Right ventricle myocardium superior (tissue), 1 donor: ENCODE measurements around the gene IPO8. TPM values are rescaled to one million over a fixed set of nuclear protein-coding genes. Genes with fewer than 3 reads are reported as not detected.

ENCODE experiments used
- ATAC-seq: fragments of 200-7000 bp; cut with Tn5 transposase; one replicate; pipeline ENCODE4 v1.9.1; 2020; ENCODE audit warnings: mild to moderate bottlenecking; ENCODE audit not compliant: poor library complexity
- DNase-seq: peaks from one replicate; pipeline ENCODE4 v3.0.0-alpha.2; 2020
- intact Hi-C: fragments of 100-400 bp; cut with DNase I; formaldehyde crosslinking; loops from one replicate; pipeline ENCODE4 v1.11.2; 2022
- total RNA-seq: library from RNA; stranded (reverse); fragmentation: NEBNext Ultra II Directional; extraction: Animal tissue kit (Norgen Biotek cat#: 25700); gene quantifications from one replicate; pipeline ENCODE4 v1.2.1, GENCODE V29; 2021
- donor health status: DM: no; HTN: yes; CAD: no; lungs with severe emphysema.

Gene IPO8
- total RNA-seq, 1 donor from 2014 or later, result 23.0 TPM

GRCh38 chr12:30694412-30695198 is 1.1 kb downstream of the IPO8 start:
- DNase-seq (peak; percentile 52), ATAC-seq (peak; percentile 62)
- intact Hi-C loops, result loop anchor here (10.0 kb wide), 1 partner anchor 60 kb away; the partner anchor contains the start of gene CAPRIN2

GRCh38 chr12:30692470-30692869 is 3.2 kb downstream of the IPO8 start:
- DNase-seq, result no peak
- no peak for ATAC-seq
- intact Hi-C loops, result loop anchor here (10.0 kb wide), 1 partner anchor 62 kb away; the partner anchor contains the start of gene CAPRIN2

GRCh38 chr12:30691122-30691879 is 4.4 kb downstream of the IPO8 start:
- ATAC-seq (peak; percentile 60), DNase-seq (no peak)
- intact Hi-C loops, result loop anchor here (10.0 kb wide), 1 partner anchor 64 kb away; the partner anchor contains the start of gene CAPRIN2

- ATAC-seq (no peak), DNase-seq (no peak)
- intact Hi-C loops, result no loop called here
These were observed 8.2 kb downstream of the IPO8 start for GRCh38 chr12:30687265-30687986.

- ATAC-seq (no peak), DNase-seq (no peak)
- intact Hi-C loops, result no loop called here
These were observed 16.4 kb downstream of the IPO8 start for GRCh38 chr12:30679241-30679640.

GRCh38 chr12:30678221-30678620 is 17.4 kb downstream of the IPO8 start:
- intact Hi-C loops, result no loop called here
- ATAC-seq, result no peak

GRCh38 chr12:30661210-30661609 is 34.5 kb downstream of the IPO8 start:
- ATAC-seq, result no peak
- intact Hi-C loops, result no loop called here
- DNase-seq, result no peak

More at GRCh38 chr12:30678221-30678620, 17.4 kb downstream of the IPO8 start:
- no peak for DNase-seq

- DNase-seq, result no peak
- no peak for ATAC-seq
- intact Hi-C loops, result no loop called here
These were observed 43.5 kb downstream of the IPO8 start for GRCh38 chr12:30652034-30652696.

GRCh38 chr12:30646821-30647220 is 48.8 kb downstream of the IPO8 start:
- ATAC-seq (no peak), DNase-seq (no peak)
- intact Hi-C loops, result no loop called here

- no peak for ATAC-seq
- intact Hi-C loops, result no loop called here
- DNase-seq, result no peak
These were observed 52.3 kb downstream of the IPO8 start for GRCh38 chr12:30643366-30643765.

GRCh38 chr12:30640392-30640791 is 55.3 kb downstream of the IPO8 start:
- intact Hi-C loops, result no loop called here

GRCh38 chr12:30635385-30635784 is 60.3 kb downstream of the IPO8 start:
- no peak for ATAC-seq
- no peak for DNase-seq
- intact Hi-C loops, result no loop called here

More at GRCh38 chr12:30640392-30640791, 55.3 kb downstream of the IPO8 start:
- DNase-seq (no peak), ATAC-seq (no peak)

GRCh38 chr12:30631740-30632139 is 63.9 kb downstream of the IPO8 start:
- intact Hi-C loops, result no loop called here
- no peak for DNase-seq
- ATAC-seq, result peak; percentile 83

GRCh38 chr12:30630979-30631285 is 64.7 kb downstream of the IPO8 start:
- DNase-seq (no peak), ATAC-seq (no peak)
- intact Hi-C loops, result no loop called here

- intact Hi-C loops, result no loop called here
- no peak for DNase-seq
- ATAC-seq, result peak; percentile 76
These were observed 65.3 kb downstream of the IPO8 start for GRCh38 chr12:30630076-30630978.

- ATAC-seq (no peak), DNase-seq (no peak)
- intact Hi-C loops, result no loop called here
These were observed 68.8 kb downstream of the IPO8 start for GRCh38 chr12:30626847-30627246.

GRCh38 chr12:30624009-30624408 is 71.7 kb downstream of the IPO8 start:
- intact Hi-C loops, result no loop called here
- no peak for DNase-seq
- no peak for ATAC-seq

- intact Hi-C loops, result no loop called here
These were observed 73.2 kb downstream of the IPO8 start for GRCh38 chr12:30622509-30622908.

More at GRCh38 chr12:30622509-30622908, 73.2 kb downstream of the IPO8 start:
- ATAC-seq, result no peak
- no peak for DNase-seq
